MCF 10A (cell line): ENCODE data around the gene MAP3K13. TPM values are rescaled to one million over a fixed set of nuclear protein-coding genes. Genes with fewer than 3 reads are reported as not detected.

Experiments
- BruUV-seq: library from RNA; stranded (reverse); fragments of 400-500 nt; replicated peaks from 2 replicates; lab custom pipeline; 2021; lab: Mats Ljungman, UMichigan
- CTCF ChIA-PET: fragments of 300-600 bp; sonication (Branson Sonifier 250); formaldehyde crosslinking; extraction: SDS; loops from one replicate; lab custom pipeline; 2021; ENCODE audit warnings: antibody characterized with exemption, inconsistent platforms; lab: Yijun Ruan, JAX
- POLR2A ChIA-PET: fragments of 300-600, 350-650 bp; sonication (Branson Sonifier 250); formaldehyde crosslinking; extraction: SDS; loops from one replicate; lab custom pipeline; 2020; ENCODE audit warnings: antibody characterized with exemption, inconsistent platforms; lab: Yijun Ruan, JAX
- DNase-seq: peaks from one replicate; pipeline ENCODE4 v3.0.0-alpha.2; 2018; ENCODE audit not compliant: unreplicated experiment
- H3K27ac Mint-ChIP-seq: one replicate; pipeline ENCODE4 v1.8.0; 2022; ENCODE audit warnings: mild to moderate bottlenecking, low read depth, mixed read lengths; ENCODE audit not compliant: unreplicated experiment
- H3K27me3 Mint-ChIP-seq: one replicate; pipeline ENCODE4 v1.8.0; 2022; ENCODE audit warnings: mixed read lengths; ENCODE audit not compliant: insufficient read depth, unreplicated experiment
- H3K36me3 Mint-ChIP-seq: one replicate; pipeline ENCODE4 v1.8.0; 2022; ENCODE audit warnings: mild to moderate bottlenecking, moderate library complexity, mixed read lengths; ENCODE audit not compliant: insufficient read depth, unreplicated experiment
- H3K4me1 Mint-ChIP-seq: one replicate; pipeline ENCODE4 v1.8.0; 2022; ENCODE audit warnings: mixed read lengths; ENCODE audit not compliant: insufficient read depth, unreplicated experiment
- H3K4me3 Mint-ChIP-seq: one replicate; pipeline ENCODE4 v1.8.0; 2022; ENCODE audit warnings: mild to moderate bottlenecking, moderate library complexity, mixed read lengths; ENCODE audit not compliant: unreplicated experiment
- H3K9me3 Mint-ChIP-seq: one replicate; pipeline ENCODE4 v1.8.0; 2022; ENCODE audit warnings: mixed read lengths; ENCODE audit not compliant: unreplicated experiment
- CTCF ChIP-seq: fragments of 200-600 bp; IDR thresholded peaks from one replicate; pipeline ENCODE4 v1.8.0; 2022; ENCODE audit warnings: antibody characterized with exemption, mild to moderate bottlenecking; ENCODE audit not compliant: unreplicated experiment
- intact Hi-C: fragments of 100-400 bp; cut with micrococcal nuclease; formaldehyde crosslinking; loops from 2 replicates; pipeline ENCODE4 v1.14.1; 2022
- total RNA-seq: library from RNA; stranded (reverse); gene quantifications from 2 replicates; pipeline ENCODE4 v1.2.3, GENCODE V29; 2022

Gene MAP3K13
- total RNA-seq, 1 experiment from 2014 or later, result 15.8 TPM

GRCh38 chr3:185403002-185403401 is 40.1 kb downstream of the MAP3K13 start:
- POLR2A ChIA-PET, result no interaction called here
- no peak for TF ChIP-seq CTCF
- CTCF ChIA-PET, result interaction anchor here (1.1 to 1.2 kb wide), 2 partner anchors 59 to 84 kb away, joined by 3 to 4 read pairs; no protein-coding TSS in a partner anchor
- no peaks in the 10 kb centered on the region for H3K27me3 Mint-ChIP-seq
- no TSS peak for BruUV-seq
- H3K9me3 Mint-ChIP-seq, result no peaks in the 10 kb centered on the region
- no peaks in the 10 kb centered on the region for H3K36me3 Mint-ChIP-seq
- H3K4me1 Mint-ChIP-seq, result no peaks in the 10 kb centered on the region
- DNase-seq, result no peak
- no peak overlapping the region for H3K4me3 Mint-ChIP-seq
- no peak overlapping the region for H3K27ac Mint-ChIP-seq
- intact Hi-C loops, result no loop called here

- DNase-seq, result no peak
- Mint-ChIP-seq H3K27ac (no peak overlapping the region), H3K4me1 (no peaks in the 10 kb centered on the region), H3K27me3 (no peaks in the 10 kb centered on the region), H3K4me3 (no peak overlapping the region), H3K9me3 (no peaks in the 10 kb centered on the region), H3K36me3 (no peaks in the 10 kb centered on the region)
- BruUV-seq, result no TSS peak
- intact Hi-C loops, result no loop called here
- CTCF ChIA-PET, result no interaction called here
- no peak for TF ChIP-seq CTCF
- POLR2A ChIA-PET, result no interaction called here
These were observed 42.3 kb downstream of the MAP3K13 start for GRCh38 chr3:185405243-185405642.

GRCh38 chr3:185405664-185406063 is 42.7 kb downstream of the MAP3K13 start:
- DNase-seq, result no peak
- Mint-ChIP-seq H3K36me3 (no peaks in the 10 kb centered on the region), H3K27me3 (no peaks in the 10 kb centered on the region), H3K9me3 (no peaks in the 10 kb centered on the region), H3K4me1 (peaks cover 1% of the 10 kb centered on the region), H3K27ac (no peak overlapping the region), H3K4me3 (no peak overlapping the region)
- intact Hi-C loops, result no loop called here
- no peak for TF ChIP-seq CTCF
- CTCF ChIA-PET, result no interaction called here
- POLR2A ChIA-PET, result no interaction called here
- BruUV-seq, result no TSS peak

- no peak for DNase-seq
- Mint-ChIP-seq H3K36me3 (no peaks in the 10 kb centered on the region), H3K27ac (no peak overlapping the region), H3K4me3 (no peak overlapping the region), H3K9me3 (no peaks in the 10 kb centered on the region), H3K4me1 (peaks cover 6% of the 10 kb centered on the region), H3K27me3 (no peaks in the 10 kb centered on the region)
- BruUV-seq, result no TSS peak
- CTCF ChIA-PET, result no interaction called here
- intact Hi-C loops, result no loop called here
- POLR2A ChIA-PET, result no interaction called here
- no peak for TF ChIP-seq CTCF
These were observed 43.2 kb downstream of the MAP3K13 start for GRCh38 chr3:185406121-185406620.
